Inferior parietal cortex (tissue), 1 donor: Measurements from ENCODE around the gene UPF3B.
A peak's percentile ranks its signal among the peaks of the same experiment; 100 is the strongest.
"Not testable (repeated sequence)": the region's sequence is repeated elsewhere in the genome, so short reads cannot be mapped to it uniquely, and the experiment has no call there.

ENCODE experiments used
- DNase-seq: peaks from one replicate; pipeline ENCODE4 v3.0.0-alpha.2; 2016; ENCODE audit errors: extremely low spot score

UPF3B gene

DNA sequence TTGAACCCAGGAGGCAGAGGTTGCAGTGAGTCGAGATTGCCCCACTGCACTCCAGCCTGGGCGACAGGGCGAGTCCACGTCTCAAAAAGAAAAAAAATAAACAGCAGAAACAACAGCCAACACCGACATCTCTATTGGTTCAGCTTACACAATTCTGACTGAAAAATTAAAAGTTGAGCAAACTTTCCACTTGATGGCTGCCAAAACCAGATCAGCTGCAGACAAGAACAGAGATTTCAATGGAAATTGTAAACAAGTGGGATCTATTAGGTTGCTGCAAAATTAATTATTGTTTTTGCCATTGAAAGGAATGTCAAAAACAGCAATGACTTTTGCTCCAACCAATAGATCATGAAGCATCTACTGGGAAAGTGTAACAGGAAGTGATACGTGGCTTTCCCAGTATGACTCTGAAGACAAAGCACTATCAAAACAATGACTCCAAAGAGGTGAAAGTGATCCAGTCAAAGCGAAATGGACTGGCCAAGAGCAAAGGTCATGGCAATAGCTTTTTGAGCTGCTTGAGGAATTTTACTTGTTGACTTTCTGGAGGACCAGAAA, 26.3 kb downstream of the UPF3B start:
- DNase-seq, result no peak

DNA sequence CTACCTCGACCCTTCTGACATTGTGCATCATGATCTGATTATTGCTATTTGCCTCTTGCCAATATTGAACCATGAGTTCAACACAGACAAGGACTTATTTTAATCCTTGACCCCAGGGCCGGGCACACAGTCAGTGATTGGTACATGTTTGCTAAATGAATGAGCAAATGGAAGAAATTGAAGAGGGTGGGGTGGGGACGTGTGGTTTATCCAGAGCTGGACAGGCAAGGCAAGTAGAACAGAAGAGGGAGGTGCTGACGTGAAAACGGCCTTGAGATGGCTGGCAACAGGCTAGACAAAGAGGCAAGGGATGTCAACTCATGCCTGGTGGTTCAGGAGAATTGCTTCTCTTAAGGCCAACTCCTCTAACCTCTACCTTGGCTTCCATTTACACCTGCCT, 28.5 kb downstream of the UPF3B start:
- not testable (repeated sequence) for DNase-seq

- not testable (repeated sequence) for DNase-seq
Measured at GRCh38 chrX:119821703-119822102, 31.1 kb downstream of the UPF3B start.

GRCh38 chrX:119817130-119817690, 35.6 kb downstream of the UPF3B start:
- DNase-seq, result no peak

- no peak for DNase-seq
Measured at GRCh38 chrX:119816300-119816699, 36.5 kb downstream of the UPF3B start.

- peak; percentile 4 for DNase-seq
Measured at GRCh38 chrX:119809185-119809666, 43.5 kb downstream of the UPF3B start.

GRCh38 chrX:119808461-119808860, 44.3 kb downstream of the UPF3B start:
- DNase-seq, result not testable (repeated sequence)

DNA sequence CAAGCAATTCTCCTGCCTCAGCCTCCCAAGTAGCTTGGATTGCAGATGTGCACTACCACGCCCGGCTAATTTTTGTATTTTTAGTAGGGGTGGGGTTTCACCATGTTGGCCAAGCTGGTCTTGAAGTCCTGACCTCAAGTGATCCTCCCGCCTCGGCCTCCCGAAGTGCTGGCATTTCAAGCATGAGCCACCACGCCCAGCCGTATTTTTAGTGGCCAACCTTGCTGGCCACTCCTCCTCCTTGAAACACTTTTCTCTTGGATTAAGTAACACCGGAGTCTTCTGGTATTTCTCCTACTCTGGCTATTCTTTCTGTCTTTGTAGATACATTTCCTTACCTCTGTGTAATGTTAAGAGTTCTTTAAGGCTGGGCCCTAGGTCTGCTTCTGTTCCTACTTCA, 50.2 kb downstream of the UPF3B start:
- no peak for DNase-seq

- DNase-seq, result no peak
Measured at GRCh38 chrX:119801253-119802221, 51.2 kb downstream of the UPF3B start.

DNA sequence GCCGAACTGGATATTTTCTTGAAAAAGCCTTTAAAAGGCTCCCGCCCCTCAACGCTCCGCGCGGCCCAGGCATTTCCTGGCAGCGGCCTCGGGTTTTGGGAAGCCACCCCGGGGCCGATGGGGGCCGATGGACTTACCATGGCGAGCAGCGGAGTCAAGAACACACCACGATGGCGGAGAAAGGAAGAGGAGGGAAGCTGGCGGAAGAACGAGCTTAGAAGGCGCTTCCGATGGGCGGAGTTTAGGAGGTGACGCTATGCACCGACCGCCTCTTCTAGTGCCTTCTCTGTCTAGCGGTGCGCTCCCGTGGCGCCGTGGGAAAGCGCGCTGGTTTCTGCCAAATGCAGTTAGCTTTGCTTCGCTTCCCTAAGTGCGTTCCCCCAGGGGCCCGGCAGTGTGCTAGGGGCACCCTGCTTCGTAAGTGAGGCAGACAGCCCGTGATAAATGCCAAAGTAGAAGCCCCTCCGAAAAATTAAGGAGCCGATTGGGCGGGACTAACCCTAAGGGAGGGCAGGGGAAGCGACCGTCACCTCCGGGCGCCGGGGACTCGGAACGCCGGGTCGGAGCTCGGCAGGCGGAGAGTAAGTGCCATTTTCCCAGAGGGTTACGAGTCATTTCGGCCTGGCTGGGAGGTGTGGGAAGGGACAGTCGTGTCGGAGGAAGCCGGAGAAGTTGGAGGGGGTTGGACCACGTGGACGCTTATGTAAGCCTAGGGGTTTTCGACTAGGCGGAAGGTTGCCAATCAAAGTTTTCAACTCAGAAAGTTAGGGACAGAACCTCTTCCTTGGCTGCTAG, 61.1 kb downstream of the UPF3B start, which contains the start of gene RPL39:
TSS of gene RPL39 (minus strand) at position 194 of the 795 bp plus-strand sequence. CDS start at position 140, 54 bp downstream.
- DNase-seq, result peak; percentile 85

DNA sequence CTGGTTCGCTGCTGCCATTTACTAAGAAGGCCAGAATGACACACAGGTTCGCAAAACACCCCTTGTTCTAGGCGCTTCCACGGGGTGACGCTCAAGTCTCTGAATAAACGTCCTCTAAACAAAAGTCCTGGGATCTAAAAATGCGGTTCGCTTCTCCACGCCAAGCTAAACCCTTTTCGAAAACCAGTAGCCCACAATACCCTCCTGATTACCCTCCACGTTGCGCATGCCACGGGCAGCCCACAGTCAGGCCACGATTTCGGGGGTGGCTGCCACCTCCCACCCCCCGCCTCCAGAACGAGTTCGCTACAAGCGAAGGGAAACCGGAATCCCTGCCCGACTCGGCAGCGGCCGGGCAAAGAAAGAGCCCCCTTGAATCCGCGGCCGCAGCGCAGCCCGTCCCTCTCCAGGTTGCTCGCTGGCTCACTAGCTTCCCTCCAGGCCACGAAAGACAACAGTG, 61.8 kb downstream of the UPF3B start:
- DNase-seq, result peak; percentile 6

- DNase-seq, result no peak
Measured at GRCh38 chrX:119784747-119785446, 67.9 kb downstream of the UPF3B start.
